GM19193 (cell line): ENCODE measurements around the gene CACNG4.

Experiments used
- POLR2A ChIP-seq: IDR thresholded peaks from 4 replicates; pipeline ENCODE4 v1.6.1; 2011; ENCODE audit not compliant: insufficient read depth, insufficient read length; ENCODE audit errors: extremely low read depth

CACNG4 gene

DNA sequence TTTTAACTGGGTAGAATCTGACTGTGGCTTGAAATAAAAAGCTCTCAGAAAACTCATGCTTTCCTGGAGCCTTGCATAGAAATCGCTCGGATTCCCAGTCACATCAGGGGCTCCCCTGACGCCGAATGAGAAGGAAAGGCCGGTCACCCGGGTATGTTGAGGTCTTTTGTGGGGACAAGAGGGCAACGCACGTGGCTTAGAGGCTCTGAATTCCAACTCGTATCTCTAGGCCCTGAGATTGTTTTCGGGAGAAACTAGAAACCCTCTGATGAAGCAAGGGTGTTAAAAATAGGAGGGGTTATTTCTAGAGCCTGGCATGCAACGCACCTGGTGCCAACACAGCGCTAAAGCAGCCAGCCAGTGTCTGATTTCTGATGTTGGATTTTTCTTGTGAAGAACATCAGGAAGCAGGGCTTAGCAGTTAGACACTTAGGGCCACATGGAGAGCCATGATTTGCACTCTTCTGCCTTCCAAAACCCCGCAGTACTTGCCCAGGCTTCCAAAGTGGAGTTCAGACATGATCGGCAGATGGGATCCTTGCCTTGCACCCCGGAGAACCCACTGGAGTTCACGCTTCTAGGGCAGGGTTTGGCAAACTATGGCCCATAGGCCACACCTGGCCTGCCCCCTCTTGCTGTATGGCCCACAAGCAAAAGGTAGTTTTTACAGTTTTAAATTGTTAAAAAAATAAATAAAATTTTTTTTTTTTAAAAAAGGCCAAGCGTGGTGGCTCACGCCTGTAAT lies 92.4 kb downstream of the CACNG4 start:
- TF ChIP-seq POLR2A = no peak

DNA sequence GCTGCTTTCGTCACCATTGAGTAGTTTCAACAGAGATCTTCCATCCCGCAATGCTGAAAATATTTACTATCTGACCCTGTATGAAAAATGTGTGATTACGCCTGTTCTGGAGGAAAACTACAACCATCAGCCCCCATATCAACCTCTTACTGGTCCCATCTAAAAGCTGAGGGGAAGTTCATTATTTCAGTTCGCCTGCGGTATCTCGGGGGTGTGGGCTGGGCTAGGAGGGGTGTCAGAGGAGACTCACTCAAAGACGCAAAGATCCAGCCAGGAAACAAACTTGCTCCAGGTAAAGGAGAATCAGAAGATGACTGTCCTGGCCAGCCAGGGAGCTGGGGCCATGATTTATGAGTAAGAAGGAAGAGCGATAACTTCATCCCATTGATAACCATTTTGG lies 93.5 kb downstream of the CACNG4 start:
- no peak for TF ChIP-seq POLR2A

DNA sequence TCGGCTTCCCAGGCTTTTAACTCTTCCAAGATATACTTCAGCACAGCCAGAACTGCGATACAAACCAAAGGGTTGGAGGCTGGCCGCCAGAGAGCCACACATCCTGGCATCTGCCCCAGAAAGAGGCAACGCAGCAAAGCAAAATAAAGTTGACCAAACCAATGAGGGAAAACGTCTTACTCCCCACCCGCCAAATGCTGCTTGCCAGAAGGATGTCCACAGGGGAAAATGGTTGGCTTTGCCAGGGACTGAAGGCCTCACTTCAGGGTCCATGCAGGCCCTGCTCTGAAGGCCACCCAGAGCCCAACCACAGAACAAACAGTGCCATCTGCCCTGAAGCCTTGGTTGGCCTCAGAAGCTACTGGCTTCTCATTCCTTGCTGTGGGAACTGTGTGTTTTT lies 94.9 kb downstream of the CACNG4 start:
- TF ChIP-seq POLR2A = no peak

DNA sequence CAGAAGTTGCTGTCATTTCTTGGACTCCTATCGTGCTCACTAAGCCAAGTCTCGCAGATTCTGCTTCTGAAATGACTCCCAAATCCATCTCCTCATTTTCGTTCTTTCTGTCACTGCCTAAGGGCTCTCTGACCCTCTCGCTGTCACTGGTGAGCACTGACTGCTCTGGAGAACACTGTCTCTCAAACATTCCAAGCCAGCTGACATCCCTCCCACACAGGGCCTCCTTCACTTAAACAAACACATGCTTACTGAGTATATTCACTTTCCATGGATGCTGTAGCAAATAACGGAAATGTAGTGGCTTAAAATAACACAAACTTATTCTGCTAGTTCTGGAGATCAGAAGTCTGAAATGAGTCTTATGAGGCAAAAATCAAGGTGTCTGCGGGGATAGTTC lies 98.6 kb downstream of the CACNG4 start:
- no peak for TF ChIP-seq POLR2A

DNA sequence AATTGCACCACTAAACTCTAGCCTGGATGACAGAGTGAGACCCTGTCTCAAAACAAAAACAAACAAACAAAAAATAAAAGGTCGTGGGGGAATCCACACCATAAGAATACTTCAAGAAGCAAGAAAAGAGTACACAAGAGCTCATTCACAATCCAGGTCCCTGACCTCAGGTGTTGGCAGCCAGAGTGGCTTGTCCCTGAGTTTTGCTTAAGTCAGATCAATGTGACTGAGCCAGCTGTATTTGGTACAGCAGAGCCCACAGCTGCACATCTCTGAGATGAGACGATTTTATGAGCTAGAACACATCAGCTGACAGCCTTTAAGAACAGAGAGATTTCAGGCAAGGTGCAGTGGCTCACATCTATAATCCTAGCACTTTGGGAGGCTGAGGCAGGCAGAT lies 102.2 kb downstream of the CACNG4 start:
- no peak for TF ChIP-seq POLR2A

DNA sequence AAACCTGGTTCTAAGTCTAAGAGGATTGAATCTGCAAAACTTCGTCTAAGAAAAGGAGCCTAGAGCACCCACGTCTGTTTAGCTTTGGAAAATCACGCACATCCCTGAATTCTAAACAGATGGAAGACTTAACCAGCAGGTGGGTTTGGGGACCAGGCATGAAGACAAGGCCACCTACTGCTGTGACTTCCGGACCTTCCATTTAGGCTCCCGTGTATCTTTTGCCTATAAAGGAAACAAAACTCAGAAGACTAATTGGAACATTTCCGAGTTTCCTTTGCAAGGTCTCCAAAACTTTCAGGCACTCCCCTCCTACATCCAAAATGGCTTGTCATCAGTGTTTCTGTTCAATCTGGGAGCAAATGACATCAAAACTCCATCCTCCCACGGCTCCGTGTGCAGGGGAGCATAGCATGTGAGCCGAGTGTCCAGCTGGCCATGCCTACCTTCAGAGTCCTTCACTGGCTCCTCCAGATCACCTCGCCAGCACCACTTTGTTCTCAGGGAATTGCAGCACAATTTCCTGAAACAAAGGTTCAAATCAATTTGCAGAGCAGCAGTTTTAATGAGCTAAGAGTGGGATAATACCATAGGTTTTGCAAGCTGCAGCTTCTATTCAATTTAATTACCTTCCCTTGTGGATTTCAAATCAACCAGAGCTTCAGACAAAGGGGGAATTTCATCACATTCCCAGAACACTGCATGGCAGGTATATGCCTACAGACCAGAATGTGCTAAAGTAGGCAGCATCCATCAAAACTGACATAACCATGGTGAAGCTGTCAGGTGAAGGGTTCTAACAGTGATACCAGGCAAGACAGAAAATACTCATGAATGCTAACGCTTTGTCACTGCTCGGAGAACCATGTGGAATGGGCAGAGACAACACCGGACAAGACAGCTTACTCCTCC lies 103.3 kb downstream of the CACNG4 start:
- no peak for TF ChIP-seq POLR2A

DNA sequence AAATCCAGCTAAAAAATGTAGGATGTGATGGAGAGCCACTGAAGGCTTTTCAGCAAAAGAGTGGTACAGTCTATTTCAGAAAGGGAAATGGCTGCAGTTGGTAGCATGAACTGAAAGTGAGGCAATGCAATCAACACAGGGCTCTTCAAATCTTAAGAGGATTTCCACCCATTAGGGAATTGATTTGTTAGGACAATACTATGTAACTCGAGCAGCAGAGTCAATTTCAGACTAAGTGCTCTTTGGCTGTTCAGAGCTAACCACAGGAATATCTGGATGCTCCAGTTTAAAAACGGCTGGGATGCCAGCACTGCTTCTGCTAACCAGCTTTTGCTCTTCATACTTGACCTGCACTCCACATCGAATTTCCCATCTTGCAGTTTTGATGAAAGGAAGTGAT lies 104.5 kb downstream of the CACNG4 start:
- TF ChIP-seq POLR2A = no peak

DNA sequence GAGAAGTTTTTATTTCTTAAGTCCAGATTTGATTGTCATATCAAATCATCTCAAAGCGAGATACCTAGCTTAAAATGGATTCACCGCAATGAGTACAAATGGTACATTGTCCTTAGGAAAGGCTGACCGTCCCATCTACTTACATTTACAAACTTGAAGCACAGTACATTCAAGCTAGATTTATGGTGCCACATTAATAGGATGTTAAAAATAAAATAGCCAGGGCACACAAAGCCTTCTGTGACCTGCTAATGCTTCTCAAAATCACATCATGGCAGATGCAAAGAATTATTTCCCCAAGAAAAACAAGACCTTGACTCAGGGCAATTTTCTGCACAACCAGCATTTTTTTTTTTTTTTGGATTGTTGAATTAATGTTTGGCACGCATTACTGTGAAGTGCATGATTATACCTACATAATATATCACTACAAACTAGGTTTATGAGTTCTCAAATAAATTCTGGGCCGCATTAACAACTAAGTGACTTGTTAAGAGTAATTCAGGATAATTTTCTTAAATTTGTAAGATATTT lies 105.2 kb downstream of the CACNG4 start:
- no peak for TF ChIP-seq POLR2A

DNA sequence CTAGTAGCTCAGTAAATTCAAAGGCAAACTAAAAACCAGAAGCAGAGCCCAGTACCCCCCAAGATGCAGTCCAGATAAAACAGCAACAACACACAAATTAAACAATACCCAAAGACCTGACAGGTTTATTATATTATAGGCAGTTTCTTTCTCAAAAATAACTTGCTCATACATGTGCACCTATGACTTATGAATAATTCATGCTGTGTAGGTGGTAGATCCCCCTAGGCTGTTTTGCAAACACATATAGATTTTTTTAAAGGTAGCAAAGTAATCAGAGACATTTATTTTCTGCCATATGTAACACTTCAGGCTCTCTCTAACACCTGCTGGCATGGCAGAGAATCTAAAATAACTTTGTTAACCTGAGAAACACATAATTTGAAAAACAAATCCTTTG lies 107.1 kb downstream of the CACNG4 start:
- no peak for TF ChIP-seq POLR2A

DNA sequence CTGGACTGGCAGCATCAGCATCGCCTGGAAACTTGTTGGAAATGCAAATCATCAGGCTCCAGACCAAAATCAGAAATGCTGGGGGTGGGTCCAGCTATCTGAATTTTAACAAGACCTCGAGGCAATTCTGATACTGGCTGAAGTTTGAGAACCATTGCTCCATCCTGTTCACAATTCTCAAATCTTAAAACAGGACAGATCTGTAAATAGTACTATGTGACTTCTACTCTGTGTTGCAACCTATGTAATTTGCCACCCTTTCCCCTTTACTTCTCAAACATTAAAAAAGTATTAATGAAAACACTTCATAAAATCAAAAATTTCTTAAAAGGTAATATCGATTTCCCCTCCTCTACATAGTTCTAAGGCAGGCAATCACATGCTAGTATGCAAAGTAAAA lies 108.4 kb downstream of the CACNG4 start:
- TF ChIP-seq POLR2A = no peak

DNA sequence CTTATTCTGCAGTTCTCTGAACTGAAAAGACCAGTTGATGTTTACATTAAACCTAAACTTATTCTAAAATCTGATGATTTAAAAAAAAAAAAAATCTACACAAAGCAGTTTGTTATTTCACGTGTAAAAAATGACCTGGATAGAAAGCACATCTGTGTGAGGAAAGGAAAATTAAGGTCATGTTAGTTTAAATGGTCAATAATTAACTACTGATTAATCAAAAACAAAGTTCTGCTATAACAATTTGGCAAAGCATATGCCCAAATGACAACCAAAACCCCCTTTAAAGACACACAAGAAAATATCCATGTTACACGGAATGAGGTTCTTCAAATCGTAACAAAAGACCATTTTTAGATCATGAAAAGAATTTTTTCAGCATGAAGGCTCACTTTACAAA lies 110.3 kb downstream of the CACNG4 start:
- TF ChIP-seq POLR2A = no peak

DNA sequence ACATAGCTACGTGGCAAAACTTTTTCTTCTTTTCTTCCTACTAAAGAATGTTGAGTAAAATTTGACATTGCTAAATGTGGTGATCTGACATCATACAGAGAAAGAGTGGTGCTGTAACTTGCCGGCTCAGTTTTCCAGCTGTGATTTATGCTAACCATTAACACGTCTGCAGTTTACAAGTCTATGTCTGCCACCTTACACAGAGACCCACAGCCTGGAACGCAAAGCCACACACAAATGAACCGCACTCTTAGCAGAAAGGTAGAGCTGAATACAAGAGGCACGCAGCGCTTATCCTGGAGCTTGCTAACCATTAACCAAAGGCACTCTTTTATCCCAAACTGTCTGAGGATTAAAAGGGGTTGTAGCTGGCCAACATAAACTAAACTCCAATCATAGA lies 111.8 kb downstream of the CACNG4 start:
- TF ChIP-seq POLR2A = no peak

DNA sequence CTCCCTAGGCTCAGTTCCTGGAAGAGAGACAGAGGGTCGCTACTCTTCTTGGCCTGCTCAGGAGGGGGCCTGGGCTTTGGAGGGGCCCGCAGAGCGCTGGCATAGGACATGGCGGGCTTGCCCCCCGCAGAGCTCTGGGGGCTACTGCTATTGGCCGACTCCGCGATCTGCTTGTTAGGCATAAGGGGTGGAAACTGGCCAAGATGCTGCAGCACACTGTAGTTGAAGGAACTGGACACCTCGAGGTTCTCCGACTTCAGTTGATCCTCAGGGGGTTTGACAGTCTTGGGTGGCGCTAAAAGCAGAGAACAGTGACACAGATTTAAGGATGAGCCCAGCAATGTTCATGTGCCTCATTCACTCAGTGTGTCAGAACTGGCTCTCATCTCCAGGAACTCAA lies 113.8 kb downstream of the CACNG4 start:
- no peak for TF ChIP-seq POLR2A

DNA sequence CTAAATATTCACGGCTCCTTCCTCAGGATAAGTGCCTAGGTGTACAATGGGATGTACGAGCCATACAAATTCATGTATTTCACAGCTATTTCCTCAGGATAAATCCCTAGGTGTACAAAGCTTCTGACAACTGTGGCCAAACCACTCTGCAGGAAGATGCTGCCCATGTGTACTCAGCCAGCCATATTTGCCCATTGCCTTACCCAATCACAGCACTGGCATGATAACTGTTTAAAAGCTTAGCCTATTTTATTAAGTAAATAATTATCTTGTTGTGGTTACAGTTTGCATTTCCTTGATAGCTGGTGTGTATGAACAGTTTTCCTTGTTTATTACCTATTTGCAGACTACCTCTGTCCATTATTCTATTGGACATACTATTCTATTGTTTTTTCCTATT lies 115.0 kb downstream of the CACNG4 start:
- no peak for TF ChIP-seq POLR2A

DNA sequence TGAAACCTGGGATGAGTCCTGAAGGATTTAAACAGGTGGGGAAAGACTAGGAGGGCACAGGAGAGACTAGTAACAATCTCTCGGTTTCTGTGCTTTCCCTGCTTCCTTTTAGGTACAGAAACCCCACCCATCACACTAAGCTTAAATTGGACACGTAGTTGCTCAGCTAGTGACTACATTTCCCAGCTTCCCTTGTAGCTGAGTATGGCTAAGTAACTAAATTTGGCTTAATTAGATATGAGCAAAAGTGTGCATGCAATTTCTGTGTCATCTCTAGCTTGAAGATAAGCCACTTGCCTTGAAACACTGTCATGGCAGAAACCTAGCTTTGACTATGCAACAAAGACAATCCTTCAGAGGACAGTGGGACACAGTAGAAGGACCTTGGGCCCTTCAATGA lies 116.3 kb downstream of the CACNG4 start:
- TF ChIP-seq POLR2A = no peak

DNA sequence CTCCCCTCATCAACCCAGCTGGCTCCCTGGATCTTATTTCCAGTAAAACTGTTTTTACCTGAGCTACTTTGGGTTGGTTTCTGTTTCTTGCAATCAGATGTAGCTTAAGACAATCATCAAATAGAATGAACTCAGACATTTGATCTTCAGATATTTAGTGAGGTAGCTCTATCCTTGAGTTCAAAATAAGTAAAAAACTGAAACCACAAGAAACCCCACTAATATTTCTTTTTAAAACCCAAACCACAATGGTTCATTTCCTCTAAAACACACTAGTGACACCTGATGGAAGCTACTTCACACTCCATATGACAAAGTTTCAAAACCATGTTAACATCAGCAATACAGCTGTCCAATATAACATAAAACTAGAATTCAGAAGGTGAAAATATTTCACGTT lies 117.6 kb downstream of the CACNG4 start:
- no peak for TF ChIP-seq POLR2A
